ENCODE measurements around the gene DPT.

The DPT gene

DNA sequence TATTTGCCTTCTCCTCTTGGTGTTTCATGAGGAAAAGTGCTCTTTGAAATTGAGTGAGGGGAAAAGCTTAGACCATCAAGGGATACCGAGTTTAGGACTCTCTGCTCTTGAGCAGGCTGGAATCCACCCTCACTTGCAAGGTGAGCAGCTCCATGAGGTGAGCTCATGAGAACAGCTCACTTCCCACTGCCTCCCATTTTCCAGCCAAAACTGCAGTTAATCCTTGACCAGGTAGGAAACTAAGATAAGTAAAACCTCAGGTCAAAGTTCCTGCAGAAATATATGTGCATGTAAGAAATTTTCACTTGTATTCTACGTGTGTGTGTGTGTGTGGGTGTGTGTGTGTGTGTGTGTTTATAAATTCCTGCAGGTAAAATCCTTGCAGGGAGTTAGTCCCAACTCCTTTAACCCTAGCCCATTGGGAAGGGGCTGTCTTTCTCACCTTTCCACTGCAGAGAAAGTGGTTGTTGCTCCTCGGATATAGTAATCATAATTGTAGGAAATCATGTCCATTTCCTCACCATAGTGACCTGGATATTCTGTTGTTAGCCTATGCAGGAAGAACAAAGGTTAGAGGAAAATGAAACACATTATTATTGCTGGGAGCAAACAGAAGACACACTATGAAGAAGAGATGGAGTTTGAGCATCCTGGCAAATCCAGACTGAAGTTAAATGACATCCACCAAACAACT is 28.3 kb downstream of the DPT start:
- Histone ChIP-seq H2BK120ac (ENCODE audit: low read depth, low read length) (no peak overlapping the region), H3K79me1 (replicated peaks; ENCODE audit: low read length, poor library complexity, severe bottlenecking) (no peaks in the 10 kb centered on the region), H2BK15ac (ENCODE audit: low read depth, poor library complexity, severe bottlenecking) (no peak overlapping the region), H3K18ac (ENCODE audit: low read depth in 1 of 2, low read length in 2 of 2) (no peak overlapping the region), H4K91ac (ENCODE audit: low read length) (no peak overlapping the region), H3K4ac (ENCODE audit: low read depth in 1 of 2, low read length in 2 of 2) (no peak overlapping the region), H3K9me3 (ENCODE audit: control insufficient read depth, low read length) (no peaks in the 10 kb centered on the region), H3K4me2 (ENCODE audit: low read length, poor library complexity, severe bottlenecking) (no peak overlapping the region), H3K4me1 (ENCODE audit: control insufficient read depth, insufficient read depth, low read depth, low read length) (peaks cover 1% of the 10 kb centered on the region), H3K27ac (ENCODE audit: low read length, poor library complexity, severe bottlenecking) (no peak overlapping the region), H2BK5ac (ENCODE audit: low read depth, low read length, poor library complexity, severe bottlenecking) (no peak overlapping the region), H2BK12ac (ENCODE audit: low read length in 2 of 2) (no peak overlapping the region), H3K9ac (ENCODE audit: low read length) (no peak overlapping the region), H3K4me3 (ENCODE audit: insufficient read depth in 1 of 2, low read depth in 1 of 2, low read length in 2 of 2) (no peak overlapping the region), H3K27me3 (ENCODE audit: control insufficient read depth in 1 of 2, insufficient read depth in 1 of 2, low read length in 2 of 2) (no peaks in the 10 kb centered on the region), H4K8ac (ENCODE audit: low read length) (no peak overlapping the region), H3K14ac (ENCODE audit: low read length in 2 of 2) (no peak overlapping the region), H2AK5ac (ENCODE audit: low read length, severe bottlenecking) (no peak overlapping the region), H3K23ac (ENCODE audit: low read length in 2 of 2) (no peak overlapping the region), H3K36me3 (ENCODE audit: control insufficient read depth in 1 of 2, insufficient read depth in 2 of 2, low read depth in 1 of 2, low read length in 2 of 2) (no peaks in the 10 kb centered on the region), H2AFZ (ENCODE audit: low read depth, low read length) (no peak overlapping the region)
- WGBS = 85% methylated on average over 2 of the region's 3 CpGs
- DNase-seq = no peak

DNA sequence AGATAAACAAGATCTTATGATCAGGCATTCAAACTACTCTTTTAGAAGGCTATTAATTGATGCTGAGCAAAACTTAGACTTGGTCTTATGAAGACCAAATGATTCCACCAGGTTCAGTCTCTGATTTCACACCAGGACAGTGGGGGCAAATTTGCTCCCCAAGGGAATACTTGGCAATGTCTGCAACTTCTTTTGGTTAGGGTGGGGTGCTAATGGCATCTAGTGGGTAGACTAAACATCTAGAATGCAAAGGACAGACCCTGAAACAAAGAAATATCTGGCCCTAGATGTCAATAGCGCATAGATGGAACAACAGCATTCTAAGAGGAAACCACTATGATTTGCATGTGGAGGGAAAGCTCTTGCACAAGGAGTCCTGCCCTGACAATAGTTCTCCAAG is 30.6 kb downstream of the DPT start:
- peaks cover 1% of the 10 kb centered on the region for H3K4me1 ChIP-seq (ENCODE audit: control insufficient read depth, insufficient read depth, low read depth, low read length)
- WGBS = 90% methylated on average over 1 of the region's 1 CpG
- H2BK120ac ChIP-seq (ENCODE audit: low read depth, low read length) = no peak overlapping the region
- H2AK5ac ChIP-seq (ENCODE audit: low read length, severe bottlenecking) = no peak overlapping the region
- no peak overlapping the region for H3K23ac ChIP-seq (ENCODE audit: low read length in 2 of 2)
- no peaks in the 10 kb centered on the region for H3K36me3 ChIP-seq (ENCODE audit: control insufficient read depth in 1 of 2, insufficient read depth in 2 of 2, low read depth in 1 of 2, low read length in 2 of 2)
- no peak overlapping the region for H3K27ac ChIP-seq (ENCODE audit: low read length, poor library complexity, severe bottlenecking)
- no peak overlapping the region for H4K91ac ChIP-seq (ENCODE audit: low read length)
- no peak overlapping the region for H3K14ac ChIP-seq (ENCODE audit: low read length in 2 of 2)
- no peaks in the 10 kb centered on the region for H3K9me3 ChIP-seq (ENCODE audit: control insufficient read depth, low read length)
- no peak overlapping the region for H2BK5ac ChIP-seq (ENCODE audit: low read depth, low read length, poor library complexity, severe bottlenecking)
- H2AFZ ChIP-seq (ENCODE audit: low read depth, low read length) = no peak overlapping the region
- H3K4ac ChIP-seq (ENCODE audit: low read depth in 1 of 2, low read length in 2 of 2) = no peak overlapping the region
- H4K8ac ChIP-seq (ENCODE audit: low read length) = no peak overlapping the region
- H3K9ac ChIP-seq (ENCODE audit: low read length) = no peak overlapping the region
- H3K27me3 ChIP-seq (ENCODE audit: control insufficient read depth in 1 of 2, insufficient read depth in 1 of 2, low read length in 2 of 2) = no peaks in the 10 kb centered on the region
- no peak overlapping the region for H3K4me3 ChIP-seq (ENCODE audit: insufficient read depth in 1 of 2, low read depth in 1 of 2, low read length in 2 of 2)
- no peak overlapping the region for H2BK12ac ChIP-seq (ENCODE audit: low read length in 2 of 2)
- no peak overlapping the region for H3K18ac ChIP-seq (ENCODE audit: low read depth in 1 of 2, low read length in 2 of 2)
- DNase-seq = no peak
- no peak overlapping the region for H2BK15ac ChIP-seq (ENCODE audit: low read depth, poor library complexity, severe bottlenecking)
- no peaks in the 10 kb centered on the region for H3K79me1 ChIP-seq (replicated peaks; ENCODE audit: low read length, poor library complexity, severe bottlenecking)
- H3K4me2 ChIP-seq (ENCODE audit: low read length, poor library complexity, severe bottlenecking) = no peak overlapping the region

GRCh38 chr1:168697356-168698126 is 31.5 kb downstream of the DPT start:
- Histone ChIP-seq H4K91ac (ENCODE audit: low read length) (no peak overlapping the region), H3K79me1 (replicated peaks; ENCODE audit: low read length, poor library complexity, severe bottlenecking) (no peaks in the 10 kb centered on the region), H2BK5ac (ENCODE audit: low read depth, low read length, poor library complexity, severe bottlenecking) (no peak overlapping the region), H3K36me3 (ENCODE audit: control insufficient read depth in 1 of 2, insufficient read depth in 2 of 2, low read depth in 1 of 2, low read length in 2 of 2) (no peaks in the 10 kb centered on the region), H3K9ac (ENCODE audit: low read length) (no peak overlapping the region), H3K4me3 (ENCODE audit: insufficient read depth in 1 of 2, low read depth in 1 of 2, low read length in 2 of 2) (no peak overlapping the region), H3K4me1 (ENCODE audit: control insufficient read depth, insufficient read depth, low read depth, low read length) (peaks cover 1% of the 10 kb centered on the region), H3K27ac (ENCODE audit: low read length, poor library complexity, severe bottlenecking) (no peak overlapping the region), H3K4me2 (ENCODE audit: low read length, poor library complexity, severe bottlenecking) (no peak overlapping the region), H3K27me3 (ENCODE audit: control insufficient read depth in 1 of 2, insufficient read depth in 1 of 2, low read length in 2 of 2) (no peaks in the 10 kb centered on the region), H3K23ac (ENCODE audit: low read length in 2 of 2) (no peak overlapping the region), H2AFZ (ENCODE audit: low read depth, low read length) (no peak overlapping the region), H3K18ac (ENCODE audit: low read depth in 1 of 2, low read length in 2 of 2) (no peak overlapping the region), H3K9me3 (ENCODE audit: control insufficient read depth, low read length) (no peaks in the 10 kb centered on the region), H2AK5ac (ENCODE audit: low read length, severe bottlenecking) (no peak overlapping the region), H2BK120ac (ENCODE audit: low read depth, low read length) (no peak overlapping the region), H3K4ac (ENCODE audit: low read depth in 1 of 2, low read length in 2 of 2) (no peak overlapping the region), H4K8ac (ENCODE audit: low read length) (no peak overlapping the region), H3K14ac (ENCODE audit: low read length in 2 of 2) (no peak overlapping the region), H2BK15ac (ENCODE audit: low read depth, poor library complexity, severe bottlenecking) (no peak overlapping the region), H2BK12ac (ENCODE audit: low read length in 2 of 2) (no peak overlapping the region)
- WGBS = 86% methylated on average over 5 of the region's 5 CpGs
- DNase-seq = no peak

GRCh38 chr1:168696125-168696760 is 32.8 kb downstream of the DPT start:
- peaks cover 1% of the 10 kb centered on the region for H3K4me1 ChIP-seq (ENCODE audit: control insufficient read depth, insufficient read depth, low read depth, low read length)
- H3K9me3 ChIP-seq (ENCODE audit: control insufficient read depth, low read length) = no peaks in the 10 kb centered on the region
- no peak overlapping the region for H2BK12ac ChIP-seq (ENCODE audit: low read length in 2 of 2)

More at GRCh38 chr1:168696125-168696760, 32.8 kb downstream of the DPT start:
- Histone ChIP-seq H3K4me2 (ENCODE audit: low read length, poor library complexity, severe bottlenecking) (no peak overlapping the region), H3K9ac (ENCODE audit: low read length) (no peak overlapping the region), H2AFZ (ENCODE audit: low read depth, low read length) (no peak overlapping the region), H2BK120ac (ENCODE audit: low read depth, low read length) (no peak overlapping the region), H3K4ac (ENCODE audit: low read depth in 1 of 2, low read length in 2 of 2) (no peak overlapping the region), H4K8ac (ENCODE audit: low read length) (no peak overlapping the region), H2BK15ac (ENCODE audit: low read depth, poor library complexity, severe bottlenecking) (peak overlapping the region; percentile 63), H3K23ac (ENCODE audit: low read length in 2 of 2) (no peak overlapping the region), H3K79me1 (replicated peaks; ENCODE audit: low read length, poor library complexity, severe bottlenecking) (no peaks in the 10 kb centered on the region), H2BK5ac (ENCODE audit: low read depth, low read length, poor library complexity, severe bottlenecking) (no peak overlapping the region), H3K4me3 (ENCODE audit: insufficient read depth in 1 of 2, low read depth in 1 of 2, low read length in 2 of 2) (no peak overlapping the region), H3K14ac (ENCODE audit: low read length in 2 of 2) (no peak overlapping the region), H3K27ac (ENCODE audit: low read length, poor library complexity, severe bottlenecking) (no peak overlapping the region), H3K18ac (ENCODE audit: low read depth in 1 of 2, low read length in 2 of 2) (no peak overlapping the region), H3K27me3 (ENCODE audit: control insufficient read depth in 1 of 2, insufficient read depth in 1 of 2, low read length in 2 of 2) (no peaks in the 10 kb centered on the region), H4K91ac (ENCODE audit: low read length) (no peak overlapping the region), H2AK5ac (ENCODE audit: low read length, severe bottlenecking) (no peak overlapping the region), H3K36me3 (ENCODE audit: control insufficient read depth in 1 of 2, insufficient read depth in 2 of 2, low read depth in 1 of 2, low read length in 2 of 2) (no peaks in the 10 kb centered on the region)
- 81% methylated on average over 7 of the region's 7 CpGs for WGBS
- DNase-seq = no peak
